Activated gamma-delta T cell treated with anti-CD3 and anti-CD28 coated beads, Interleukin-2, amount 50 U/mL, for 16 hours (primary cell): ENCODE results near the gene BCL2L1.
"Not testable (repeated sequence)": the region's sequence is repeated elsewhere in the genome, so short reads cannot be mapped to it uniquely, and the experiment has no call there.

Experiments
- DNase-seq: peaks from one replicate; pipeline ENCODE4 v3.0.0-alpha.2; 2020; ENCODE audit warnings: low read depth

Gene BCL2L1

GRCh38 chr20:31722257-31723068 is at the start of gene BCL2L1:
BCL2L1 (minus strand) TSS chr20:31722868; CDS start chr20:31722218, 650 bp downstream.
- peak; percentile 66 for DNase-seq

DNA sequence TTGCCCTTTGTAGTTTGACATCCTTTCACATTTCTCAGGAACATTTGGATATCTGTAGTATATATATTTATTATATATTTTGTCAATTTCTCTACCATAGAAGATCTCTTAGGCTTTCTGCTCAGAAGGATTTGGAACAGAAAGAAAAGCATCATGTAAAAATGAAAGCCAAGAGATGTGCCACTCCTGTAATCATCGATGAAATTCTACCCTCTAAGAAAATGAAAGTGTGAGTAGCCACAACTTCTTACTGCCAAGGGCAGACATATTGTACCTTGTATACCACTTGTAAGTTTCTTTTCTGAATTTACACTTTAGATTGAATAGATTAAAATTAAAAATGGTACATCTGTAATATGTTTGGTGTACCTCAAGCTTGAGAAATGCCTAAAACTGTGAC is 47.6 kb upstream of the BCL2L1 start:
- DNase-seq = no peak

- DNase-seq = no peak
These were observed 47.0 kb upstream of the BCL2L1 start for GRCh38 chr20:31769681-31770080.

DNA sequence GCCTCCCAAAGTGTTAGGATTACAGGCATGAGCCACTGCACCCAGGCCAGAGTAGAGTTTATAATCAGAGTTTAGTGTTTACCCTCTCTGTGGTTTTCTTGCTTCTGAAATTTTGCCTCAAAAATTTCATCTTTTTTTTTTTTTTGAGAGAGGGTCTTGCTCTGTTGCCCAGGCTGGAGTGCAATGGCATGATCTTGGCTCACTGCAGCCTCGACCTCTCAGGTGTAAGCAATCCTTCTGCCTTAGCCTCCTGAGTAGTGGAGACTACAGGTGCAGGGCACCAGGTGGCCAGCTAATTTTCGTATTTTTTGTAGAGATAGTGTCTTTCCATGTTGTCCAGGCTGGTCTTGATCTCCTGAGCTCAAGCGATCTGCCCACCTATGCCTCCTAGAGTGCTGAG is 45.1 kb upstream of the BCL2L1 start:
- DNase-seq = no peak

DNA sequence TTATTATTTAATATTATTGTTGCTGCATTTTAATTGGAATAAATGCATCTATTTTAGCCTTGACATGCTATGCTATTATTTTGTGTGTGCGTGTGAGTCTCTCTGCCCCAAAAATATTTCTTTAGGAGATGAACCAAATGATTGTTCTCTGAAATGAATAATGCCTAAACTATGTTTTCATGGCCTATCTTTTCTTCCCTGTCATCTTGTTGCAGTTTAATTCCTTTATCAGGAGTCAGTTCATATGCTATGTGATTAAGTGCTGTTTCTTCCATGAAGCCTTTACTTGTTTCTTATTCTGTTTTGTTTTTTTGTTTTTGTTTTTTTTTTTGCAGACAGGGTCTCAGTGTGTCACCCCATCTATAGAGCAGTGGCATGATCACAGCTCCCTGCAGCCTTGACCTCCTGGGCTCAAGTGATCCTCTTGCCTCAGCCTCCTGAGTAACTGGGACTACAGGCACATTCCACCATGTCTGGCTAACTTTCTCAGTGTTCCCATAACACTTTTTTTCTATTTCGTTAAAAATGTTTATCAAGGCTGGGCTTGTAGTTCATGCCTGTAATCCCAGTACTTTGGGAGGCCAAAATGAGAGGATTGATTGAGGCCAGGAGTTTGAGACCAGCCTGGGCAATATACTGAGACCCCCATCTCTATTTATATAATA is 42.1 kb upstream of the BCL2L1 start:
- DNase-seq = no peak

- no peak for DNase-seq
These were observed 38.0 kb upstream of the BCL2L1 start for GRCh38 chr20:31760519-31761240.

GRCh38 chr20:31759836-31760518 is 37.3 kb upstream of the BCL2L1 start:
- DNase-seq = no peak

DNA sequence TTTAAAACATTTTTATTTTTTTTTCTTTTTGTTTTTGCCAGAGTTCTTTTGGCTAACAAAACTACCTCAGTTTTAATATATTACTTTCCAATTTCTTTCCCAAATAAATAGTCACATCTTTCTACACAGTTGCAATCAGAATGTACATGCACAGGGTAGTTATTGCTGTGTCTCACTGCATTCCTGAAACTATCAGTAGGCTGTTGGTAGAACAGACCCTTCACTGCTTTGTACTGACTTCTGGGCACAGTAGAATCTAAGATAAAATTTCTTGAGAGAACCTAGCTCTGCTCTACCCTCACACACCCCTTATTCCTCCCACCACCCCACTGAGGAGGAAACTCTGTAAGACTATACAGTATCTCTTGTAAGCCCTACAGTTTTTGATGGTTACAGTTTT is 36.3 kb upstream of the BCL2L1 start:
- no peak for DNase-seq

DNA sequence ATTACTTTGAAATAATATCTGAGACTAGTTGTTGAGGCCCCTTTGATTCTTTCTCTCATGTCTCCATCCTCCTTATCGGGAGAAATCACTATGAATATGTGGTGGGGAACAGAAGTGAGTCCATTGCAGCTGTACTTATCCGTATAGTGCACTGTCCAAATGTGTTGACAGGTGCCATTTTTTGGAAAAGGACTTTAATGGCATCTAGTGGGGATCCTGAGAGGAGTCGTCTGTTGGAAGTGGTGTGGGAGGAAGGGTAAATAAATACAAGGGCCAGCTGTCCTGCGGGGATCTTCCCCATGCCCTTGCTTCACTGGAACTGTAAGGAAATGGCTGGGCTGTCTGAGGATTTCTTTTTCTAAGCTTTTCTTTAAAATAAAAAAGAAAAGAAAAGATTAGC is 35.9 kb upstream of the BCL2L1 start:
- no peak for DNase-seq

- no peak for DNase-seq
These were observed 34.6 kb upstream of the BCL2L1 start for GRCh38 chr20:31757254-31757653.

GRCh38 chr20:31751126-31751525 is 28.5 kb upstream of the BCL2L1 start:
- DNase-seq = no peak

- no peak for DNase-seq
These were observed 26.6 kb upstream of the BCL2L1 start for GRCh38 chr20:31749223-31749622.

- DNase-seq = no peak
These were observed 25.0 kb upstream of the BCL2L1 start for GRCh38 chr20:31747640-31748039.

DNA sequence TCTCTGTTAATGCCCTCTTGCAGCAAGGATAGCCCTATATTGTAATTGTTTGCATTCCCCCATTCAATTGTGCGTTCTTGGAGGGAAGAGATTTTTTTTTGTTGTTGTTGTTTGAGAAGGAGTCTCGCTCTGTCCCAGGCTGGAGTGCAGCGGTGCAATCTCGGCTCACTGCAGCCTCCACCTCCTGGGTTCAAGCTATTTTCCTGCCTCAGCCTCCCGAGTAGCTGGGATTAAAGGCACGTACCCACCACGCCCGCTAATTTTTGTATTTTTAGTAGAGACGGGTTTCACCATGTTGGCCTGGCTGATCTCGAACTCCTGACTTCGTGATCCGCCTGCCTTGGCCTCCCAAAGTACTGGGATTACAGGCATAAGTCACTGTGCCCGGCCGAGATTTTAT is 24.4 kb upstream of the BCL2L1 start:
- DNase-seq = not testable (repeated sequence)

DNA sequence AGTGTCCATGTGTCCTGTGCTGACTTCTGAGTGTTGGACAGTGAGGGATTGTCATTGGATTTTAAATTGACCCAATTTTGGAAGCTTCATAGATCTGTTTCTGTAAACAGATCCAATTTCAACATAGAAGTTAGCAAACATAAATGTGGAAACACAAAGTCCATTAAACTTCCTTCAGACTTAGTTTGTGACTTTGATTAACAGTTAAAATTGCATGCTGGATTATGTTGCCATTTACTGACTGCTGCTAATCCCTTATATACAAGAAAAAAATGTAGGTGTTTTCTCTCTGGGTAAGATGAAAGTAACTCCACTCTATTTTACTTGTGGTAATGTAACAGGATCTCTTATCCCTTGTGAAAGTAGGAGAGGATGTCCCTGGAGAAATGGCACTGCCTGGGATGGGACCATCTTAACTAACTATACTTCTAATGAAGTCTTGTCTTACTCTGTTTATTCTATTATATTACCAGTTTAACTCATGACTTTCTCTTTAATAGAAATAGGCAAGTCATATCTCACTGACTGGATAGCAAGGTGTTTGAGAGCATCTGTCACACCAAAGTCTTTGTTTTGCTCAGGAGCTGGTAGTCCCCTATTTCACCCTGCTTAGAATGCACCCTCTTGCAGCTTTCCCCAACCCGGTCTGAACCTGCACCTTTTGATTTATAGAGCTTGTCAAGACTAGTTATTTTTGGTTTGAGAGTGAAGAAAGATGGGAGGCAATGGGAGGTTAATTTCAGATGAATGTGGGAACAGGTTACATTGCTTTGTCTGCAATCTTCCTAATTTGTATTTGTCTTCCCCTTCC is 23.6 kb upstream of the BCL2L1 start:
- DNase-seq = no peak

GRCh38 chr20:31740656-31741323 is 18.1 kb upstream of the BCL2L1 start:
- DNase-seq = no peak

DNA sequence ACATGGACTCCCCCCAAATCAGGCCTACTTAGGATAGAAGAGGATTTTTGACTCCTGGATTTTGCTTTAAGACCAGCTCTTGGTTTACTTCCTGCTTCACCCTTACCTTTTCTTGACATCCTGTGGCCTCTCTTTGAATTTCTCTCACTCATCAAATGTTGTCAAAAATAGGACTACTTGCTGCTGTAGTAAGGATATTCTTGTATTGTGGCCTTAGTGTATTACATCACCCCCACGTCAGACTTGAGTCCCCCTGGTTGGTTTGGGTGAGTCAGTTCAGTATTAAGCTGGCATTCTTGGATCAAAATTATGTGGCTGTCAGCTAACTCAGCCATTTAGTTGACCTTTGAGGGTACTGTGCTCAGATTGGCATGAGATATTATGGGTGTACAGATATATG is 17.5 kb upstream of the BCL2L1 start:
- DNase-seq = no peak

DNA sequence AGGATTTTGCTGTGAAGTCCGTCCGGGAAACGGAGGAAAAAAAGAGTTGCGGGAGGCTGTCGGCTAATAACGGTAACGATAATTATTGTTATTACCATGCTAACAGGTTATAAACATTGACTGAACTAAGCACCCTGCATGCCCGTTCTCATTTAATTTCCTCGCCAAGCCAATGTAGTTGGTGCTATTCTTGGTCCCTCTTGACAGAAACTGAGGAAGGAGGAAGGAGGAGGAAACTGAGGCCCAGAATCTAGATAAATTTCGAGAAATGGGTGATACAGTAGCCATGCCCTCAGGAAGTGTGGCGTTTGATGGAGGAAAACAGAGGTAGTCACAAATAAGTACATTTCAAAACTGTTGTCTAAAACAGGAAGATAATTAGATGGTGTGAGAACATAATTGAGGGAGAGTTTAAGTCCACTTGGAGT is 16.9 kb upstream of the BCL2L1 start:
- DNase-seq = no peak

- peak; percentile 51 for DNase-seq
These were observed 16.3 kb upstream of the BCL2L1 start, which contains the start of gene TPX2 for GRCh38 chr20:31738729-31739549. TPX2 (plus strand) TSS chr20:31739290; CDS start chr20:31757477, 18,187 bp downstream.

DNA sequence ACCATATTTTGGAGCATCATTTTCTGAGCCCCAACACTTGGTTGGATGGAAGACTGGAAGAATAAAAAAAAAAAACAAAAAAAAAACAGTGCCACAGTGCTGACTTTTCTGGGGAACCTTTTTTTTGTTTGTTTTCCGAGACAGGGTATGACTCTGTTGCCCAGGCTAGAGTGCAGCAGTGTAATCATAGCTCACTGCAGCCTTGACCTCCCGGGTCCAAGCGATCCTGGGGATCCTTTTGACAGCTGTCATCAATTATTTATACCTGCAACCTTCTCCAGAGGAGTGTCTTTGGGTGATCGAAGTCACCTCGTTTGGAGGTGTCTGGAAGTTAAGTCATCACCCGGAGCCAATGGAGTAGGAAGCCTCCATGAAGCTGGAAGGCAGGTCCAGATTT is 8.7 kb upstream of the BCL2L1 start:
- no peak for DNase-seq
